CD8-positive, alpha-beta memory T cell (primary cell): ENCODE data around the gene GLRB. TPM values are rescaled to one million over a fixed set of nuclear protein-coding genes. Genes with fewer than 3 reads are reported as not detected.

Source experiments
- CTCF ChIA-PET: fragments of 350-600 bp; sonication (Branson Sonifier 250); formaldehyde crosslinking; loops from one replicate; lab custom pipeline; 2021; ENCODE audit warnings: antibody characterized with exemption; lab: Charles Lee
- POLR2A ChIA-PET: fragments of 350-600 bp; sonication (Branson Sonifier 250); formaldehyde crosslinking; loops from one replicate; lab custom pipeline; 2021; ENCODE audit warnings: antibody characterized with exemption; lab: Charles Lee
- DNase-seq, 5 donors: peaks; one replicate each; pipeline versions ENCODE4 v3.0.0 to v3.0.0-alpha.2; 2020 to 2022; ENCODE audit warnings: mixed read lengths in 1 of 5
- H3K27ac ChIP-seq: one replicate; pipeline ENCODE4 v1.7.0; 2013; ENCODE audit warnings: low read depth, mild to moderate bottlenecking, low read length, moderate library complexity
- H3K27me3 ChIP-seq: 2 replicates; pipeline ENCODE4 v1.7.0; 2013; ENCODE audit warnings: low read length, mild to moderate bottlenecking; ENCODE audit not compliant: insufficient read depth, poor library complexity, severe bottlenecking
- H3K36me3 ChIP-seq: 2 replicates; pipeline ENCODE4 v1.7.0; 2013; ENCODE audit warnings: mild to moderate bottlenecking, low read length, moderate library complexity; ENCODE audit not compliant: insufficient read depth
- H3K4me1 ChIP-seq: 2 replicates; pipeline ENCODE4 v1.7.0; 2013; ENCODE audit warnings: mild to moderate bottlenecking, low read length, moderate library complexity; ENCODE audit not compliant: insufficient read depth
- H3K4me3 ChIP-seq: 2 replicates; pipeline ENCODE4 v1.7.0; 2013; ENCODE audit warnings: mild to moderate bottlenecking, low read length
- H3K9me3 ChIP-seq: 2 replicates; pipeline ENCODE4 v1.7.0; 2013; ENCODE audit warnings: mild to moderate bottlenecking, low read length
- H3K27ac Mint-ChIP-seq, 8 donors: one replicate each; pipeline ENCODE4 v1.8.0; 2020 to 2021; ENCODE audit warnings: mixed read lengths in 8 of 8, mild to moderate bottlenecking in 6 of 8, inconsistent platforms in 3 of 8, moderate library complexity in 3 of 8
- H3K27me3 Mint-ChIP-seq, 2 donors: one replicate each; pipeline ENCODE4 v1.8.0; 2020 to 2021; ENCODE audit warnings: mixed read lengths in 2 of 2, mild to moderate bottlenecking in 1 of 2, moderate library complexity in 1 of 2
- H3K36me3 Mint-ChIP-seq, 3 donors: one replicate each; pipeline ENCODE4 v1.8.0; 2020 to 2021; ENCODE audit warnings: mixed read lengths in 3 of 3, inconsistent platforms in 1 of 3, mild to moderate bottlenecking in 1 of 3
- H3K4me1 Mint-ChIP-seq, 3 donors: one replicate each; pipeline ENCODE4 v1.8.0; 2020 to 2021; ENCODE audit warnings: mixed read lengths in 3 of 3, inconsistent platforms in 1 of 3, mild to moderate bottlenecking in 1 of 3
- H3K4me3 Mint-ChIP-seq, 7 donors: one replicate each; pipeline ENCODE4 v1.8.0; 2020 to 2021; ENCODE audit warnings: mixed read lengths in 7 of 7, mild to moderate bottlenecking in 6 of 7, moderate library complexity in 4 of 7, inconsistent platforms in 2 of 7
- H3K9me3 Mint-ChIP-seq, 5 donors: one replicate each; pipeline ENCODE4 v1.8.0; 2020 to 2022; ENCODE audit warnings: mixed read lengths in 5 of 5, mild to moderate bottlenecking in 3 of 5, moderate library complexity in 2 of 5, inconsistent platforms in 1 of 5
- polyA plus RNA-seq: library from polyadenylated mRNA; unstranded; fragments of 300-500 nt; fragmentation: Illumina TruSeq; gene quantifications from one replicate; pipeline ENCODE4 v1.2.3, GENCODE V29; 2021
- total RNA-seq, 2 experiments: library from RNA; stranded (reverse); gene quantifications; one replicate each; pipeline ENCODE4 v1.2.3, GENCODE V29; 2021

The GLRB gene
- total and polyA plus RNA-seq, 3 experiments from 2014 or later, result not detected

DNA sequence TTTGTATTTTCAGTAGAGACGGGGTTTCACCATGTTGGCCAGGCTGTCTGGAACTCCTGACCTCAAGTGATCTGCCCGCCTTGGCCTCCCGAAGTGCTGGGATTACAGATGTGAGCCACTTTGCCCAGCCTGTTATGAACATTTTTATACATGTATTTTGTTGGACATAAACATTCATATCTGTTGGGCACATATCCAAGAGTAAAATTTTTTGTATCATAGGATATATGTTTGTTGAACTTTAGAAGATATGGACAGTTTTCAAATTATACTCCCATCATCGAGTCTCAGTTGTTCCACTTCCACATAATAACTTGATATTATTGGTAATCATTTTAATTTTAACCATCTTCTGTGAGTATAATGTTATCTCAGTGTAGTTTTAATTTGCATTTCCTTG is 23.6 kb downstream of the GLRB start:
- H3K27ac Mint-ChIP-seq, result no peak overlapping the region
- no peaks in the 10 kb centered on the region for H3K27me3 ChIP-seq
- DNase-seq, result no peak
- peaks cover 0 to 31% (median 7%) of the 10 kb centered on the region in 5 donors for H3K9me3 Mint-ChIP-seq
- ChIA-PET POLR2A (no interaction called here), CTCF (no interaction called here)
- H3K36me3 ChIP-seq, result no peaks in the 10 kb centered on the region
- no peaks in the 10 kb centered on the region for H3K27me3 Mint-ChIP-seq
- H3K4me3 Mint-ChIP-seq, result no peak overlapping the region
- no peaks in the 10 kb centered on the region for H3K9me3 ChIP-seq
- H3K27ac ChIP-seq, result no peak overlapping the region
- H3K36me3 Mint-ChIP-seq, result no peaks in the 10 kb centered on the region
- no peak overlapping the region for H3K4me3 ChIP-seq
- H3K4me1 Mint-ChIP-seq, result no peaks in the 10 kb centered on the region
- no peaks in the 10 kb centered on the region for H3K4me1 ChIP-seq

DNA sequence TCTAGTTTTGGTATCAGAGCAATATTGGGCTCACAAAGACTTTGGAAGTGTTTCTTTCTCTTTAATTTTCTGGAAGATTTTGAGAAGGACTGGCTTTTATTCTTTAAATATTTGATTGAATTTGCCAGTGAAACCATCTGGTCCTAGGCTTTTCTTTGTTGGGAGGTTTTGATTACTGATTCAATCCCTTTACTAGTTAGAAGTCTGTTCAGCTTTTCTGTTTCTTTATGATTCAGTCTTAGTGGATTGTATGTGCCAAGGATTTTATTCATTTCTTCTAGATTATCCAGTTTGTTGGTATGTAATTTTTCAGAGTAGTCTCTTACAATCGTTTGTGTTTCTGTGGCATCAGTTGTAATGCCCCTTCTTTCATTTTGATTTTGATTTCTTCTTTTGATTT is 28.6 kb downstream of the GLRB start:
- H3K27me3 Mint-ChIP-seq, result no peaks in the 10 kb centered on the region
- H3K36me3 Mint-ChIP-seq, result no peaks in the 10 kb centered on the region
- peaks cover 4 to 32% (median 15%) of the 10 kb centered on the region in 5 donors for H3K9me3 Mint-ChIP-seq
- H3K4me3 Mint-ChIP-seq, result no peak overlapping the region
- Histone ChIP-seq H3K36me3 (no peaks in the 10 kb centered on the region), H3K27ac (no peak overlapping the region), H3K9me3 (no peaks in the 10 kb centered on the region), H3K27me3 (no peaks in the 10 kb centered on the region), H3K4me3 (no peak overlapping the region), H3K4me1 (no peaks in the 10 kb centered on the region)
- no peak for DNase-seq
- H3K4me1 Mint-ChIP-seq, result no peaks in the 10 kb centered on the region
- ChIA-PET POLR2A (no interaction called here), CTCF (no interaction called here)
- no peak overlapping the region for H3K27ac Mint-ChIP-seq

- no peak for DNase-seq
- no peak overlapping the region for H3K4me3 Mint-ChIP-seq
- H3K27ac ChIP-seq, result no peak overlapping the region
- H3K36me3 Mint-ChIP-seq, result no peaks in the 10 kb centered on the region
- CTCF ChIA-PET, result no interaction called here
- no peak overlapping the region for H3K27ac Mint-ChIP-seq
- no peaks in the 10 kb centered on the region for H3K4me1 Mint-ChIP-seq
- peaks cover 6 to 25% (median 7%) of the 10 kb centered on the region in 5 donors for H3K9me3 Mint-ChIP-seq
- no peaks in the 10 kb centered on the region for H3K9me3 ChIP-seq
- no peaks in the 10 kb centered on the region for H3K36me3 ChIP-seq
- H3K27me3 Mint-ChIP-seq, result no peaks in the 10 kb centered on the region
- no peak overlapping the region for H3K4me3 ChIP-seq
- POLR2A ChIA-PET, result no interaction called here
- no peaks in the 10 kb centered on the region for H3K27me3 ChIP-seq
- H3K4me1 ChIP-seq, result no peaks in the 10 kb centered on the region
These were observed 38.7 kb downstream of the GLRB start for GRCh38 chr4:157114671-157115070.

- DNase-seq, result no peak
- Mint-ChIP-seq H3K27me3 (no peaks in the 10 kb centered on the region), H3K36me3 (no peaks in the 10 kb centered on the region), H3K4me3 (no peak overlapping the region), H3K4me1 (no peaks in the 10 kb centered on the region), H3K9me3 (peaks cover 4 to 20% (median 7%) of the 10 kb centered on the region in 5 donors), H3K27ac (no peak overlapping the region)
- POLR2A ChIA-PET, result no interaction called here
- CTCF ChIA-PET, result no interaction called here
- H3K27ac ChIP-seq, result no peak overlapping the region
- no peaks in the 10 kb centered on the region for H3K4me1 ChIP-seq
- no peak overlapping the region for H3K4me3 ChIP-seq
- H3K36me3 ChIP-seq, result no peaks in the 10 kb centered on the region
- H3K27me3 ChIP-seq, result no peaks in the 10 kb centered on the region
- H3K9me3 ChIP-seq, result no peaks in the 10 kb centered on the region
These were observed 39.8 kb downstream of the GLRB start for GRCh38 chr4:157115613-157116335.

- H3K4me1 Mint-ChIP-seq, result no peaks in the 10 kb centered on the region
- H3K27ac Mint-ChIP-seq, result no peak overlapping the region
- CTCF ChIA-PET, result no interaction called here
These were observed 45.5 kb downstream of the GLRB start for GRCh38 chr4:157121401-157121800.

GRCh38 chr4:157127571-157127970 is 51.6 kb downstream of the GLRB start:
- CTCF ChIA-PET, result no interaction called here
- Histone ChIP-seq H3K36me3 (no peaks in the 10 kb centered on the region), H3K27ac (no peak overlapping the region), H3K9me3 (no peaks in the 10 kb centered on the region), H3K4me1 (no peaks in the 10 kb centered on the region), H3K27me3 (no peaks in the 10 kb centered on the region), H3K4me3 (no peak overlapping the region)
- no peaks in the 10 kb centered on the region for H3K4me1 Mint-ChIP-seq
- no peak overlapping the region for H3K27ac Mint-ChIP-seq
- no peak overlapping the region for H3K4me3 Mint-ChIP-seq
- H3K36me3 Mint-ChIP-seq, result no peaks in the 10 kb centered on the region
- POLR2A ChIA-PET, result no interaction called here
- no peaks in the 10 kb centered on the region for H3K27me3 Mint-ChIP-seq
- H3K9me3 Mint-ChIP-seq, result peaks cover 0 to 24% (median 11%) of the 10 kb centered on the region in 5 donors
- DNase-seq, result no peak

More at GRCh38 chr4:157121401-157121800, 45.5 kb downstream of the GLRB start:
- Mint-ChIP-seq H3K36me3 (no peaks in the 10 kb centered on the region), H3K4me3 (no peak overlapping the region), H3K9me3 (peaks cover 2 to 18% (median 7%) of the 10 kb centered on the region in 5 donors), H3K27me3 (no peaks in the 10 kb centered on the region)
- POLR2A ChIA-PET, result no interaction called here
- Histone ChIP-seq H3K27ac (no peak overlapping the region), H3K9me3 (no peaks in the 10 kb centered on the region), H3K36me3 (no peaks in the 10 kb centered on the region), H3K4me3 (no peak overlapping the region), H3K27me3 (no peaks in the 10 kb centered on the region), H3K4me1 (no peaks in the 10 kb centered on the region)
- DNase-seq, result no peak

DNA sequence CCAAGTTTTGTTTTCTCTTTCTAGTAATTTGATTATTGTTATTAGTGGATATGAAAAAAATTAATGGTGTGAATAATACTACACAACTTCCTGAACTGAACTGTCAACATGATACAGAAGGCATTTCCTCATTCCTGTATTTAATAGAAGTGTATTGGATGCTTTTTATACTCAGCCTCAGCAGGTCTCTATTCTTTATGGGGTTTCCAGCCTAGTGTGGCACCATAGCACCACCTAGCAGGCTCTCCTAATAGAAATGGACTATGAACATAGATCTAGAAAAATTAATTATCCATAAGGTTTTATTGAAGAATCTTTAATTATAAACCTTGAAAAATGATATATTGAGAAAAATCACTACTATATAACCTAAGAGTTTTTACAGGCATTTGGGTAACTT is 52.4 kb downstream of the GLRB start:
- Mint-ChIP-seq H3K4me1 (no peaks in the 10 kb centered on the region), H3K4me3 (no peak overlapping the region), H3K27ac (no peak overlapping the region), H3K9me3 (peaks cover 0 to 25% (median 9%) of the 10 kb centered on the region in 5 donors), H3K27me3 (no peaks in the 10 kb centered on the region), H3K36me3 (no peaks in the 10 kb centered on the region)
- Histone ChIP-seq H3K27ac (no peak overlapping the region), H3K27me3 (no peaks in the 10 kb centered on the region), H3K36me3 (no peaks in the 10 kb centered on the region), H3K4me3 (no peak overlapping the region), H3K4me1 (no peaks in the 10 kb centered on the region), H3K9me3 (no peaks in the 10 kb centered on the region)
- DNase-seq, result no peak
- ChIA-PET POLR2A (no interaction called here), CTCF (no interaction called here)

GRCh38 chr4:157141976-157142375 is 66.0 kb downstream of the GLRB start:
- no peak overlapping the region for H3K27ac ChIP-seq
- H3K4me1 ChIP-seq, result no peaks in the 10 kb centered on the region
- H3K27me3 Mint-ChIP-seq, result no peaks in the 10 kb centered on the region
- H3K9me3 ChIP-seq, result no peaks in the 10 kb centered on the region
- H3K36me3 ChIP-seq, result no peaks in the 10 kb centered on the region
- H3K36me3 Mint-ChIP-seq, result no peaks in the 10 kb centered on the region
- peaks cover 3 to 25% (median 4%) of the 10 kb centered on the region in 5 donors for H3K9me3 Mint-ChIP-seq
- no peak for DNase-seq
- no peaks in the 10 kb centered on the region for H3K4me1 Mint-ChIP-seq
- no peaks in the 10 kb centered on the region for H3K27me3 ChIP-seq
- no peak overlapping the region for H3K4me3 ChIP-seq
- POLR2A ChIA-PET, result no interaction called here
- no peak overlapping the region for H3K4me3 Mint-ChIP-seq
- CTCF ChIA-PET, result no interaction called here
- H3K27ac Mint-ChIP-seq, result no peak overlapping the region
